AG04449 (cell line): ENCODE results near the gene RBM24.

ENCODE experiments used
- CTCF ChIA-PET: fragments of 350-600 bp; formaldehyde crosslinking; extraction: SDS; loops from one replicate; lab custom pipeline; 2021; ENCODE audit warnings: antibody characterized with exemption; lab: Yijun Ruan, JAX
- POLR2A ChIA-PET: fragments of 400-600, 350-600 bp; formaldehyde crosslinking; extraction: SDS; loops from one replicate; lab custom pipeline; 2020; ENCODE audit warnings: antibody characterized with exemption, inconsistent platforms; lab: Yijun Ruan, JAX
- DNase-seq: peaks from one replicate; pipeline ENCODE4 v3.0.0-alpha.2; 2010; ENCODE audit warnings: low read depth, low spot score
- H3K4me3 ChIP-seq: 2 replicates; pipeline ENCODE4 v1.5.1; 2011; ENCODE audit warnings: low read depth, mild to moderate bottlenecking, control low read depth, low read length
- CTCF ChIP-seq: IDR thresholded peaks from one replicate; pipeline ENCODE4 v1.5.1; 2011; ENCODE audit warnings: mild to moderate bottlenecking, moderate library complexity, low read length, control low read depth, inconsistent platforms; ENCODE audit not compliant: insufficient read depth; ENCODE audit errors: missing control alignments

The RBM24 gene

DNA sequence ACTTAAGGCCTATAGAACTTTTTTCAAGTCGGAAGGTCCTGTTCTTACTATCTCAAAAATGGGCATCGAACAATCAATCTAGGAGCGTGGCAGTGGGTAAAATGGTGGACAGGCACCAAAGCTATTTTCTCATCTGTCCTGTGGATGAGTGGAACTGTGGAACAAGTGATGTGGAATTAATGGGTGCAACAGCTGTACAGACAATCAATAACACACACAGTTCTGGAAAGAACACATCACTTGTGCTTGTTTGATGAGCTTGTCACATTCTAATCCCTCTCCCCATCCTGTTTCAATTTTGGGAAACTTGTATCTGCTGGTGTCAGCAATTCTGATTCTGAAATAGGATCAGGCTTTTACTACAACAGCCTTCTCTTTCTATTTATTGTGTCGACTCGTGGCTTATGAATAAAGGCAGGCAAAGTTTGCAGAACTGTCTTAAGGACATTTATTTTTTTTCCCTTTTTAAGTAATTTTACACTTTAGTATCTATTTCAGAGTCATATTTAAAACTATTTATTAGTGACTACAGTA, 11.5 kb downstream of the RBM24 start:
- DNase-seq, result no peak
- ChIA-PET CTCF (interaction anchor here (0.6 to 2.2 kb wide), 2 partner anchors 12 to 15 kb away, joined by 3 to 6 read pairs; partner anchors contain the start of gene RBM24), POLR2A (interaction anchor here (0.6 kb wide), 1 partner anchor 63 kb away, joined by 3 read pairs; no protein-coding TSS in a partner anchor)
- no peak for TF ChIP-seq CTCF
- H3K4me3 ChIP-seq, result no peak overlapping the region

DNA sequence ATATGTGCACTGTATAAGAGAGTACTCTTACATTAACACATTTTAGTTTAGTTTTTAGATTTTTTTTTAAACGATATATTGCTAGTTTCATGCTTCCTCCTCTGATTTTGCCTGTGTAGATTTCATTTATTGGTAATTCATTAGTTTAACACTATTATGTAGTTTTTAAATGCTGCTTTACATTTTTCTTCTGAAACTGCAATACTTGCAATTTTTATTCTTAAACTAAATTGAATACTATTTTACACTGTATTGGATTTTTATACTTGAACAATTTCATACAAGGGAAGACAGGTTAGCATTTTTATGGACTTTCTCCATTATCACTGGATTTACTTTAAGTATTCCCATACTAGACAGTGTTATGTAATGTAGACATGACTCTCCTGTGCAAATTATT, 12.2 kb downstream of the RBM24 start:
- no peak overlapping the region for H3K4me3 ChIP-seq
- CTCF ChIA-PET, result no interaction called here
- no peak for DNase-seq
- no peak for TF ChIP-seq CTCF
- POLR2A ChIA-PET, result no interaction called here

- POLR2A ChIA-PET, result interaction anchor here (0.8 to 1.2 kb wide), 2 partner anchors 10 to 283 kb away, joined by 3 read pairs; no protein-coding TSS in a partner anchor
- no peak overlapping the region for H3K4me3 ChIP-seq
- no peak for DNase-seq
- TF ChIP-seq CTCF, result no peak
- CTCF ChIA-PET, result interaction anchor here (1.0 to 1.2 kb wide), 2 partner anchors 16 to 287 kb away, joined by 3 to 4 read pairs; partner anchors contain the start of gene RBM24
These were observed 16.3 kb downstream of the RBM24 start for GRCh38 chr6:17297271-17298080.

- CTCF ChIA-PET, result interaction anchor here (1.2 kb wide), 1 partner anchor 286 kb away, joined by 3 read pairs; no protein-coding TSS in a partner anchor
- TF ChIP-seq CTCF, result no peak
- H3K4me3 ChIP-seq, result no peak overlapping the region
- POLR2A ChIA-PET, result interaction anchor here (1.2 kb wide), 1 partner anchor 283 kb away, joined by 3 read pairs; no protein-coding TSS in a partner anchor
- no peak for DNase-seq
These were observed 17.1 kb downstream of the RBM24 start for GRCh38 chr6:17298257-17298656.

GRCh38 chr6:17299222-17299621, 18.1 kb downstream of the RBM24 start:
- no peak for TF ChIP-seq CTCF
- POLR2A ChIA-PET, result no interaction called here
- CTCF ChIA-PET, result no interaction called here
- no peak for DNase-seq
- no peak overlapping the region for H3K4me3 ChIP-seq

- no peak overlapping the region for H3K4me3 ChIP-seq
- CTCF ChIA-PET, result no interaction called here
- POLR2A ChIA-PET, result no interaction called here
- no peak for TF ChIP-seq CTCF
- no peak for DNase-seq
These were observed 18.6 kb downstream of the RBM24 start for GRCh38 chr6:17299750-17300149.
